Ishikawa (cell line): Measurements from ENCODE around the gene RABAC1.

Experiments
- CEBPB ChIP-seq: IDR thresholded peaks from 2 replicates; pipeline ENCODE4 v1.6.1; 2012
- TEAD4 ChIP-seq: IDR thresholded peaks from 2 replicates; pipeline ENCODE4 v1.6.1; 2012
- TF ChIP-seq, protein P1 (sequence below): IDR thresholded peaks from 2 replicates; pipeline ENCODE4 v1.6.1; 2012

DNA sequence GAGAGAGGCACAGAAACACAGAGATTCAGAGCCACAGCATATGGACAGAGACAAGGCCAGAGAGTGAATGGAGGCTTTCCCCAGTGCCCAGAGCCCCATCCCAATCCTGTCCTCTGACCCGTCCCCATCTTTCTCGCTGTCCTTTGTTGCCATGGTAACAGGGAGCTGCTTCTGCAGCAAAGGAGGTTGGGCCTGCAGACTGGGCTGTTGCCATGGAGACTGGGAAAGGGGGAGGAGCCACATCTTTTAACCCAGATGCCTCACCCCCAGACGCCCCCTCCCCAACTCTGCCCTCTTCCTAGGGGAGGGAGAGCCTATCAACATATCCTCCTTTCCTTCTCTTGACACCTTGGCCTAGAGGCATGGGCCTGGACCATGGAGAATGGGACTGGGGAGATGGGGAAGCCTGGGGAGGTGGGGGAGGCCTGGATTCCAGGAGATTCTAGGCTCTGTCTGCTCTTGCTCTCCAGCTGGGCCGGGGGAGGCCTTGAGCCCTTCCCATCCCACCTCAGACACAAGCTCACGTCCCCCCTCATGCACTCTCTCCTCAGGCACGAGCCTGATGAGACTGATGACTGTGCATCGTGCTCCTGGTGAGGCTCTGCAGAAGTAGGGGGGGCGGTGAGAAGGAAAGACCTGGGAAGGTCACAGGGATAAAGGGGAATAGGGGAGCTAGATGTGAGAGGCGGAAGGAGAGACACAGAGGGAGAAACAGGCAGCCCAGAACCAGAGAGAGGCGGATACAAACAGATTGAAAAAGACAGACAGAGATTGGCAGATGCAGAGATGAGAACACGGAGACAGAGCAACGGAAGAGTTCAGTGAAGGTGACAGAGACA lies 37.1 kb upstream of the RABAC1 start:
- no peak for TF ChIP-seq TEAD4
- TF ChIP-seq, protein P1, sequence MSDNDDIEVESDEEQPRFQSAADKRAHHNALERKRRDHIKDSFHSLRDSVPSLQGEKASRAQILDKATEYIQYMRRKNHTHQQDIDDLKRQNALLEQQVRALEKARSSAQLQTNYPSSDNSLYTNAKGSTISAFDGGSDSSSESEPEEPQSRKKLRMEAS = no peak
- no peak for TF ChIP-seq CEBPB
